Lung (tissue), 12 donors: ENCODE results near the gene ZNF528. TPM values are rescaled to one million over a fixed set of nuclear protein-coding genes. Genes with fewer than 3 reads are reported as not detected.
A peak's percentile ranks its signal among the peaks of the same experiment; 100 is the strongest.

Experiments used
- ATAC-seq: fragments of 200-7000 bp; cut with Tn5 transposase; one replicate; pipeline ENCODE4 v1.9.1; 2020; ENCODE audit warnings: moderate number of reproducible peaks; ENCODE audit not compliant: insufficient read depth, low FRiP score
- DNase-seq, 3 donors: peaks; one replicate each; pipeline ENCODE4 v3.0.0-alpha.2; 2013 to 2017
- H3K27ac ChIP-seq, 2 donors: one replicate each; pipeline ENCODE4 v1.5.1; 2013; ENCODE audit warnings: mild to moderate bottlenecking in 2 of 2, moderate library complexity in 2 of 2, control low read depth in 1 of 2, inconsistent platforms in 1 of 2, low read depth in 1 of 2, low read length in 1 of 2
- H3K27me3 ChIP-seq, 3 donors: one replicate each; pipeline ENCODE4 v1.5.1; 2013; ENCODE audit warnings: low read length in 2 of 3; ENCODE audit not compliant: control insufficient read depth in 3 of 3, insufficient read depth in 3 of 3
- H3K36me3 ChIP-seq, 4 donors: one replicate each; pipeline ENCODE4 v1.5.1; 2013; ENCODE audit warnings: low read length in 4 of 4, mild to moderate bottlenecking in 1 of 4, moderate library complexity in 1 of 4; ENCODE audit not compliant: control insufficient read depth in 4 of 4, insufficient read depth in 4 of 4
- H3K4me1 ChIP-seq, 5 donors: one replicate each; pipeline ENCODE4 v1.5.1; 2013; ENCODE audit warnings: low read length in 5 of 5, mild to moderate bottlenecking in 2 of 5, moderate library complexity in 1 of 5; ENCODE audit not compliant: control insufficient read depth in 5 of 5, insufficient read depth in 5 of 5
- H3K4me3 ChIP-seq: one replicate; pipeline ENCODE4 v1.5.1; 2013; ENCODE audit warnings: mild to moderate bottlenecking, control low read depth, moderate library complexity
- H3K9ac ChIP-seq, 2 donors: one replicate each; pipeline ENCODE4 v1.5.1; 2013; ENCODE audit warnings: low read length in 2 of 2, control low read depth in 1 of 2; ENCODE audit not compliant: insufficient read depth in 1 of 2
- H3K9me3 ChIP-seq, 4 donors: one replicate each; pipeline ENCODE4 v1.5.1; 2013; ENCODE audit warnings: low read length in 3 of 4, mild to moderate bottlenecking in 1 of 4, moderate library complexity in 1 of 4; ENCODE audit not compliant: control insufficient read depth in 4 of 4, insufficient read depth in 3 of 4
- WGBS, 2 donors: extraction: QIAGEN DNeasy Blood & Tissue Kit; methylation state at CpG; one replicate each; pipeline ENCODE4 v1.1.7; 2013; 5-methylcytosine and 5-hydroxymethylcytosine counted together
- polyA plus RNA-seq, 2 donors: library from polyadenylated mRNA; stranded (reverse); fragments of 200-250 nt; gene quantifications; one replicate each; pipeline ENCODE4 v1.2.1, GENCODE V29; 2013
- total RNA-seq, 2 donors: library from RNA; depleted of rRNA in 1 of 2; stranded (reverse); fragments of >200 nt in 1 of 2; gene quantifications; one replicate each; pipeline ENCODE4 v1.2.1, GENCODE V29; 2014 to 2021
- TF ChIP-seq, protein P1 (sequence below): IDR thresholded peaks from 2 replicates; pipeline ENCODE4 v1.5.1; 2012; ENCODE audit warnings: mild to moderate bottlenecking; ENCODE audit errors: control extremely low read depth, extremely low read depth
- donor health status: control.
- donor health status: control.
- donor health status: Bipolar disorder and iron deficiency.
- donor health status: healthy.
- donor health status: DM: yes; HTN: yes; CAD: no.

ZNF528 gene
- total and polyA plus RNA-seq, 4 donors = 5.0 to 69.1 (median 14.8) TPM

DNA sequence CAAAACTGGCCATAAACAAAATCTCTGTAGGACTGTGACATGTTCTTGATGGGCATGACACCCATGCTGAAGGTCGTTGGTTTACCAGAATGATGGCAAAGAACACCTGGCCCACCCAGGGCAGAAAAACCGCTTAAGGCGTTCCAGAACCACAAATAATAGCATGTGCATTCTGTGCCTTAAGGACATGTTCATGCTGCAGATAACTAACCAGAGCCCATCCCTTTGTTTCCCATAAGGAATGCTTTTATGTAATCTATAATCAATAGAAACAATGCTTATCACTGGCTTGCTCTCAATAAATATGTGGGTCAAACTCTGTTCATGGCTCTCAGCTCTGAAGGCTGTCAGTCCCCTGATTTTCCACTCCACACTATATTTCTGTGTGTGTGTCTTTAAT is 44.5 kb downstream of the ZNF528 start:
- H3K9me3 ChIP-seq = peaks cover 1 to 32% (median 10%) of the 10 kb centered on the region in 4 donors
- 73 to 84% methylated on average over 3 of the region's 3 CpGs for WGBS, 2 donors

DNA sequence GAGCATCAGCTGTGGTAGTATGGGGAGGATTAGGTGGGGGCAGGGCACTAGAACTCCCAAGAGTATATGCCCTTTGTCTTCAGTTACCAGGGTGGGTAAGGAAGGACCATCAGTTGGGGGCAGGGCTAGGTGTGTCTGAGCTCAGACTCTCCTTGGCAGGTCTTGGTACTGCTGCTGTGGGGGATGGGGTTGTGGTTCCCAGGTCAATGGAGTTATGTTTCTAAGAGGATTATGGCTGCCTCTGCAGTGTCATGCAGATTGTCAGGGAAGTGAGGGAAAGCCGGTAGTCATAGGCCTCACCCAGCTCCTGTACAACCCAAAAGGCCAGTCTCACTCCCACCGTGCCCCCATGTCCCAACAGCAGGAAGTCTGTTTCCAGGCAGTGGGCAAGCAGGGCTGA is 46.9 kb downstream of the ZNF528 start:
- Histone ChIP-seq H3K36me3 (no peaks in the 10 kb centered on the region), H3K4me1 (no peaks in the 10 kb centered on the region), H3K9ac (no peak overlapping the region), H3K4me3 (no peak overlapping the region), H3K9me3 (peaks cover 0 to 28% (median 7%) of the 10 kb centered on the region in 4 donors), H3K27me3 (no peaks in the 10 kb centered on the region), H3K27ac (no peak overlapping the region)
- whole genome bisulfite sequencing, 2 donors = 40% methylated on average over 2 of the region's 2 CpGs
- TF ChIP-seq, protein P1, sequence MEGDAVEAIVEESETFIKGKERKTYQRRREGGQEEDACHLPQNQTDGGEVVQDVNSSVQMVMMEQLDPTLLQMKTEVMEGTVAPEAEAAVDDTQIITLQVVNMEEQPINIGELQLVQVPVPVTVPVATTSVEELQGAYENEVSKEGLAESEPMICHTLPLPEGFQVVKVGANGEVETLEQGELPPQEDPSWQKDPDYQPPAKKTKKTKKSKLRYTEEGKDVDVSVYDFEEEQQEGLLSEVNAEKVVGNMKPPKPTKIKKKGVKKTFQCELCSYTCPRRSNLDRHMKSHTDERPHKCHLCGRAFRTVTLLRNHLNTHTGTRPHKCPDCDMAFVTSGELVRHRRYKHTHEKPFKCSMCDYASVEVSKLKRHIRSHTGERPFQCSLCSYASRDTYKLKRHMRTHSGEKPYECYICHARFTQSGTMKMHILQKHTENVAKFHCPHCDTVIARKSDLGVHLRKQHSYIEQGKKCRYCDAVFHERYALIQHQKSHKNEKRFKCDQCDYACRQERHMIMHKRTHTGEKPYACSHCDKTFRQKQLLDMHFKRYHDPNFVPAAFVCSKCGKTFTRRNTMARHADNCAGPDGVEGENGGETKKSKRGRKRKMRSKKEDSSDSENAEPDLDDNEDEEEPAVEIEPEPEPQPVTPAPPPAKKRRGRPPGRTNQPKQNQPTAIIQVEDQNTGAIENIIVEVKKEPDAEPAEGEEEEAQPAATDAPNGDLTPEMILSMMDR = no peak
- DNase-seq (no peak), ATAC-seq (no peak)

More for the DNA sequence above, 44.5 kb downstream of the ZNF528 start:
- H3K9ac ChIP-seq = no peak overlapping the region
- H3K4me1 ChIP-seq = no peaks in the 10 kb centered on the region
- no peak overlapping the region for H3K27ac ChIP-seq
- TF ChIP-seq, protein P1 = no peak
- no peak overlapping the region for H3K4me3 ChIP-seq
- H3K27me3 ChIP-seq = no peaks in the 10 kb centered on the region
- DNase-seq (no peak), ATAC-seq (no peak)
- no peaks in the 10 kb centered on the region for H3K36me3 ChIP-seq

DNA sequence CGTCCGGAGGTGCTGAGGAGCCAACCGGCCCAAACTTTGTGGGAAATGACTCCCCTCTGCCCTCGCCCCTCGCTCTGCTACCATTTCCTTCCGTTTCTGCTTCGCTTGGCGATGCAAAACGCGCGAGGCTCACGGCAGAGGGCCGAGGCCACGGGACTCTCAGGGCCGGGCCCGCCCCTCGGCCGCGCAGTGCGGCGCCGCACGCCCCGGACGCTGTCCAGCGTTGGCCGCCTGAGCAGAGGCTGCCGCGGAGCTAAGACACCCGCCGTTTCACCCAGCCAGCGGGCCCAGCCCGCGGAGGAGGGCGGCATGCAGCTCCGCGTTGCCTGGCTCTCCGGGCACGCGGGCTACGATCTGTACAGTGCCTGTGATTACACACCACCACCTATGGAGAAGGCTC is 53.6 kb downstream of the ZNF528 start:
- peak in 1 of 3 donors; percentile 6 for DNase-seq
- peaks cover 0 to 13% (median 2%) of the 10 kb centered on the region in 4 donors for H3K36me3 ChIP-seq
- 23 to 39% methylated on average over 41 of the region's 41 CpGs for WGBS, 2 donors

More for the DNA sequence above, 53.6 kb downstream of the ZNF528 start:
- Histone ChIP-seq H3K9ac (no peak overlapping the region), H3K9me3 (peaks cover 4 to 40% (median 15%) of the 10 kb centered on the region in 4 donors), H3K27ac (no peak overlapping the region), H3K27me3 (peaks cover 0 to 3% (median 0%) of the 10 kb centered on the region in 3 donors), H3K4me3 (no peak overlapping the region), H3K4me1 (peaks cover 0 to 4% (median 0%) of the 10 kb centered on the region in 5 donors)
- TF ChIP-seq, protein P1 = no peak
- ATAC-seq = no peak
